GM21529 (cell line): ENCODE measurements around the gene ISY1.
"Not testable (repeated sequence)": the region's sequence is repeated elsewhere in the genome, so short reads cannot be mapped to it uniquely, and the experiment has no call there.

Source experiments
- ATAC-seq: cut with Tn5 transposase; IDR thresholded peaks from one replicate; pipeline ENCODE4 v1.9.1; 2021; ENCODE audit not compliant: unreplicated experiment

The ISY1 gene

GRCh38 chr3:129160891-129161859 lies at the start of gene ISY1:
Gene ISY1, minus strand, starts transcription at chr3:129161063. Its CDS starts 88 bp downstream, at chr3:129160975.
- peak; percentile 75 for ATAC-seq

- ATAC-seq: no peak
Measured at GRCh38 chr3:129207479-129207878, 46.6 kb upstream of the ISY1 start.

- no peak for ATAC-seq
Measured at GRCh38 chr3:129205109-129205832, 44.4 kb upstream of the ISY1 start.

- ATAC-seq: no peak
Measured at GRCh38 chr3:129204473-129204872, 43.6 kb upstream of the ISY1 start.

GRCh38 chr3:129199366-129199765 lies 38.5 kb upstream of the ISY1 start:
- no peak for ATAC-seq

GRCh38 chr3:129197321-129197720 lies 36.5 kb upstream of the ISY1 start:
- no peak for ATAC-seq

GRCh38 chr3:129196601-129197000 lies 35.7 kb upstream of the ISY1 start:
- no peak for ATAC-seq

GRCh38 chr3:129195731-129196256 lies 34.9 kb upstream of the ISY1 start:
- ATAC-seq: no peak

GRCh38 chr3:129189793-129190192 lies 28.9 kb upstream of the ISY1 start:
- not testable (repeated sequence) for ATAC-seq

- ATAC-seq: no peak
Measured at GRCh38 chr3:129187857-129188256, 27.0 kb upstream of the ISY1 start.

GRCh38 chr3:129185783-129186182 lies 24.9 kb upstream of the ISY1 start:
- ATAC-seq: no peak

- not testable (repeated sequence) for ATAC-seq
Measured at GRCh38 chr3:129184784-129185542, 24.1 kb upstream of the ISY1 start.

GRCh38 chr3:129184396-129184657 lies 23.5 kb upstream of the ISY1 start:
- ATAC-seq: peak; percentile 4

GRCh38 chr3:129183569-129184395 lies 22.9 kb upstream of the ISY1 start, which contains the start of gene CNBP:
Gene CNBP, minus strand, starts transcription at chr3:129183896. Its CDS starts 12,139 bp downstream, at chr3:129171757.
- peak; percentile 93 for ATAC-seq

- no peak for ATAC-seq
Measured at GRCh38 chr3:129182390-129183185, 21.7 kb upstream of the ISY1 start.

- ATAC-seq: no peak
Measured at GRCh38 chr3:129181819-129182218, 21.0 kb upstream of the ISY1 start.

- no peak for ATAC-seq
Measured at GRCh38 chr3:129180461-129180860, 19.6 kb upstream of the ISY1 start.

- no peak for ATAC-seq
Measured at GRCh38 chr3:129176051-129176450, 15.2 kb upstream of the ISY1 start.

- no peak for ATAC-seq
Measured at GRCh38 chr3:129173725-129174124, 12.9 kb upstream of the ISY1 start.
